ENCODE results near the gene C16orf95. TPM values are rescaled to one million over a fixed set of nuclear protein-coding genes. Genes with fewer than 3 reads are reported as not detected.
A peak's percentile ranks its signal among the peaks of the same experiment; 100 is the strongest.

Gene C16orf95
- total RNA-seq, 2 donors from 2014 or later = 6.4 to 7.8 TPM

DNA sequence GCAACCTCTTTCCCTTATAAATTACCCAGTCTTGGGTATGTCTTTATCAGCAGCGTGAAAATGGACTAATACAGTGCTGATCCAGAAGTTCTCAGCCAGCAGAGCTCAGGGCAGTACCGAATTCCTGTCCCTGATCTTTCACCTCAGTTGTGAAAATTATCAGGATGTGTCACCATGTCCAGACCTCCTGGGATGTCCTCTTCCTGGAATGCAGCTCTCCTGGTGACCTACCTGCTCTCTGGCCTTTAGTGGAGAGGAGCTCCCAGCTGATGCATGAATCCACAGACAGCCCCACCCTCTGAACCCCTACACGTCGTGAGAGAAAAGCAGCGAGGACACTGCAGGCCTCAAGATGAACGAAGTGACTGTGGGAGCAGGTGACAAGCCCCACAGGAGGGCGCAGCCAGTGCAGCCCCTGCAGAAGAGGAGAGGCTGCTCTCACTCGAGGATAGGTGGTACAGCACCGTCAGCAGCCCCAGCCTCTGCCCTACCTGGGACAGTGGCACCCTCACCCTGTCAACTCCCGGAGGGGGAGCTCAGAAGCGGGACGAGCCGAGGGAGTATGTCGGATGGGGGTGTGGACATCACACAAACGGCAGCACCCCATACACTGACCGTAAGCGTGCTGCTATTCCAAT is 22.0 kb upstream of the C16orf95 start:
- Histone ChIP-seq H3K4me1 (ENCODE audit: control insufficient read depth, insufficient read depth, low read length) (no peaks in the 10 kb centered on the region), H3K36me3 (ENCODE audit: control insufficient read depth, insufficient read depth, low read length) (peaks cover 12% of the 10 kb centered on the region), H3K4me3 (ENCODE audit: low read length) (no peak overlapping the region), H3K9me3 (ENCODE audit: control insufficient read depth, low read length) (no peaks in the 10 kb centered on the region), H3K27ac (ENCODE audit: low read depth, low read length) (no peak overlapping the region), H3K27me3 (ENCODE audit: control insufficient read depth, insufficient read depth, low read length, poor library complexity, severe bottlenecking) (no peaks in the 10 kb centered on the region), H3K9ac (ENCODE audit: extremely low read depth, low read length, poor library complexity, severe bottlenecking) (no peak overlapping the region)
- Mint-ChIP-seq H3K27me3 (ENCODE audit: insufficient read depth) (no peaks in the 10 kb centered on the region), H3K27ac (no peak overlapping the region), H3K4me3 (no peak overlapping the region), H3K9me3 (no peaks in the 10 kb centered on the region), H3K36me3 (ENCODE audit: low read depth) (peaks cover 42% of the 10 kb centered on the region), H3K4me1 (no peaks in the 10 kb centered on the region)
- 89 to 92% methylated on average over 7 to 17 of the region's 17 CpGs for WGBS, 2 experiments (ENCODE audit: insufficient coverage in 1 of 2, insufficient read length in 1 of 2)
- TF ChIP-seq, protein P1, sequence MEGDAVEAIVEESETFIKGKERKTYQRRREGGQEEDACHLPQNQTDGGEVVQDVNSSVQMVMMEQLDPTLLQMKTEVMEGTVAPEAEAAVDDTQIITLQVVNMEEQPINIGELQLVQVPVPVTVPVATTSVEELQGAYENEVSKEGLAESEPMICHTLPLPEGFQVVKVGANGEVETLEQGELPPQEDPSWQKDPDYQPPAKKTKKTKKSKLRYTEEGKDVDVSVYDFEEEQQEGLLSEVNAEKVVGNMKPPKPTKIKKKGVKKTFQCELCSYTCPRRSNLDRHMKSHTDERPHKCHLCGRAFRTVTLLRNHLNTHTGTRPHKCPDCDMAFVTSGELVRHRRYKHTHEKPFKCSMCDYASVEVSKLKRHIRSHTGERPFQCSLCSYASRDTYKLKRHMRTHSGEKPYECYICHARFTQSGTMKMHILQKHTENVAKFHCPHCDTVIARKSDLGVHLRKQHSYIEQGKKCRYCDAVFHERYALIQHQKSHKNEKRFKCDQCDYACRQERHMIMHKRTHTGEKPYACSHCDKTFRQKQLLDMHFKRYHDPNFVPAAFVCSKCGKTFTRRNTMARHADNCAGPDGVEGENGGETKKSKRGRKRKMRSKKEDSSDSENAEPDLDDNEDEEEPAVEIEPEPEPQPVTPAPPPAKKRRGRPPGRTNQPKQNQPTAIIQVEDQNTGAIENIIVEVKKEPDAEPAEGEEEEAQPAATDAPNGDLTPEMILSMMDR (conservative IDR thresholded peaks at IDR 0.05) = no peak
- no peak for DNase-seq

DNA sequence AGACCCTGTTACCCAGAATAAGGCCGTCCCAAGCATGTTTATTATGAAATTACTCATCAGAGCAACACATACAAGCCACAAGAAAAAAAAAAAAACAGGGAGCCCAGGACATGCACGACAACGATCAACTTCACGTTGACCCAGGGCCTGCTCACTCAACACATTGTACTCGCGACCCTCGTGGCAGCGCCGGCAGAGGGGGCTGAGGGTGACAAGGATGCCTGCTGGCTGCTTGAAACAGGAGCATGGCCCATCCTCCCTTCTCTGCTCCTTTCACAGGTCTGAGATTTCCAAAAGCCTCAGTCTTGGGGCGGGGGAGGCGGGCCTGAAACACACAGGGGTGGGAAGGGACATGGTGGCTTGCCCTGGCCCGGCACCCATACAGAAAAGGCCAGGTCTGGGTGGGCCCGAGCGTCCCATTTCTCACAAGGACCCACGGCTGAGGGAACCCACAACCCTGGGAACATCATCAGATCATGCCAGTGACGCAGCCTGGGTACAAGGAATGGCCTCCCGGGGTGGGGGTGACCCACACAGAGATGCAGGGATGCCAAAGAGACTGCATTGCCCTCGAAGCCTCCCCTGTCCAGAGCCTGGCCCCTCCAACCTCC is 21.1 kb upstream of the C16orf95 start:
- Mint-ChIP-seq H3K36me3 (ENCODE audit: low read depth) (peaks cover 44% of the 10 kb centered on the region), H3K4me1 (no peaks in the 10 kb centered on the region), H3K27ac (no peak overlapping the region), H3K27me3 (ENCODE audit: insufficient read depth) (no peaks in the 10 kb centered on the region), H3K4me3 (no peak overlapping the region), H3K9me3 (no peaks in the 10 kb centered on the region)
- Histone ChIP-seq H3K9me3 (ENCODE audit: control insufficient read depth, low read length) (no peaks in the 10 kb centered on the region), H3K27ac (ENCODE audit: low read depth, low read length) (no peak overlapping the region), H3K4me3 (ENCODE audit: low read length) (no peak overlapping the region), H3K36me3 (ENCODE audit: control insufficient read depth, insufficient read depth, low read length) (peaks cover 12% of the 10 kb centered on the region), H3K4me1 (ENCODE audit: control insufficient read depth, insufficient read depth, low read length) (no peaks in the 10 kb centered on the region), H3K9ac (ENCODE audit: extremely low read depth, low read length, poor library complexity, severe bottlenecking) (no peak overlapping the region), H3K27me3 (ENCODE audit: control insufficient read depth, insufficient read depth, low read length, poor library complexity, severe bottlenecking) (no peaks in the 10 kb centered on the region)
- no peak for DNase-seq
- TF ChIP-seq, protein P1 (conservative IDR thresholded peaks at IDR 0.05) = no peak
- 94 to 95% methylated on average over 14 to 18 of the region's 18 CpGs for WGBS, 2 experiments (ENCODE audit: insufficient coverage in 1 of 2, insufficient read length in 1 of 2)

DNA sequence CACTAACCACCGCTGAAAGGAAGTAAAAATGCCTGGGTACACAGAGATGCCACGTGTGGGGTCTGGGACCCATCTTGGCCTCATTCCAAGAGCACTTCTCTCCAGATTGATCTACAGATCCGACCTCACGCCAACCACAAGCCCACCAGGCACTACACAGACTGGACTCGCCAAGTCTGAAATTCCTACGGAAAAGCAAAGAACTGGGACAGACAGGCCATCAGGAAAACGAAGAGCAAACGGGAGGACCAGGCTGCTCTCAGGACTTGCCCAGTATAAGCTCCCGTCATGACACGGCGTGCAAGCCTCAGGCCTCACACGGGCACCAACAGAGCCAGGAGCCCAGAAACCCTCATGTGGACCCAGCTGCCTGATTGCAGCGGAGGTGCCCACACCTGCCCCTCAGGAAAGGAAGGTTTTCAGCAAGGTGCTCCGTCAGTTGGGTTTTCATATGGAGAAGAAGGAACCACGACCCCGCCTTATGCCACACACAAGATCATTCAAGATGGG is 20.1 kb upstream of the C16orf95 start:
- Histone ChIP-seq H3K36me3 (ENCODE audit: control insufficient read depth, insufficient read depth, low read length) (peaks cover 7% of the 10 kb centered on the region), H3K27ac (ENCODE audit: low read depth, low read length) (no peak overlapping the region), H3K4me1 (ENCODE audit: control insufficient read depth, insufficient read depth, low read length) (no peaks in the 10 kb centered on the region), H3K4me3 (ENCODE audit: low read length) (no peak overlapping the region), H3K27me3 (ENCODE audit: control insufficient read depth, insufficient read depth, low read length, poor library complexity, severe bottlenecking) (no peaks in the 10 kb centered on the region), H3K9me3 (ENCODE audit: control insufficient read depth, low read length) (no peaks in the 10 kb centered on the region), H3K9ac (ENCODE audit: extremely low read depth, low read length, poor library complexity, severe bottlenecking) (no peak overlapping the region)
- H3K27me3 Mint-ChIP-seq (ENCODE audit: insufficient read depth) = no peaks in the 10 kb centered on the region
- TF ChIP-seq, protein P1 (conservative IDR thresholded peaks at IDR 0.05) = no peak
- no peaks in the 10 kb centered on the region for H3K9me3 Mint-ChIP-seq
- peaks cover 38% of the 10 kb centered on the region for H3K36me3 Mint-ChIP-seq (ENCODE audit: low read depth)
- peak overlapping the region; percentile 69 for H3K27ac Mint-ChIP-seq
- H3K4me3 Mint-ChIP-seq = no peak overlapping the region
- H3K4me1 Mint-ChIP-seq = no peaks in the 10 kb centered on the region
- no peak for DNase-seq
- whole genome bisulfite sequencing, 2 experiments (ENCODE audit: insufficient coverage in 1 of 2, insufficient read length in 1 of 2) = 90 to 91% methylated on average over 11 to 16 of the region's 16 CpGs

All from endodermal cell (in vitro differentiated cells).